ENCODE data around the gene OGFOD3. TPM values are rescaled to one million over a fixed set of nuclear protein-coding genes. Genes with fewer than 3 reads are reported as not detected.

OGFOD3 gene
- total and polyA plus RNA-seq, 9 of the 15 experiments (the other 6 are each of a cell fraction or from before 2014, with no cell fraction given), result 0.69 to 44.7 (median 18.9) TPM

DNA sequence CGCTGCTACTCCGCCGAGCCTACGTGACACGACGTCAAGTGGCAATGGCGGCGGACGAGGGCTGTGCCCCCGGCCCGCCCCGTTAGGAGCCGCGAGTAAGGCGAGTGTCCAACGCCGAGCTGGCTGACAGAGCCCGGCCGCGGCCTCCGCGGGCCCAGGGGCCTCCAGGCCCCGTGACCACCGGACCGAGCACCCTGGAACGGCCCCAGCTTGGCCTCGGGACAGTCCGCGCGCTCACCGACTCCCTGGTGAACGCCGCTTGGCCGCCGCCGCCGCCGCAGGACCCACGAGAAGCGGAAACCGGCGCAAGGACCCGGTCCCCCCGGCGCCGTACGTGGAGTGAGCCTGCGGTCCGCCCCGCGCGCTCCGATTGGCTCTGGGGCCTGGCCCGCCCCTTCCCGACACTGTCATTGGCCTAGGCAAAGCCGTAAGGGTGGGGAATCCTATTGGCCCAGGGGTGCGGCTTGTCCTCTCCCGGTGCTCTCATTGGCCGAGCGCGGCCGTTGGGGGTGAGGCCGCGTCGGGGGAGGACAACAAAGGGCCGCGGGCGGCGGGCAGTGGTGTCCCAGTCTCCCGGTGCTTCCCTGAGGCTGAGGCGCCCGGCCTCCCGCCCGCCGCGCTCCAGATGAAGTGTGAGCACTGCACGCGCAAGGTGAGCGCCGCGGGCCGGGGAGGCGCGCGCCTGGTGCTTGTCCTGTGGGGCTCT lies 39.9 kb upstream of the OGFOD3 start, which contains the start of gene NARF (continued):
- TF ChIP-seq, protein P1, sequence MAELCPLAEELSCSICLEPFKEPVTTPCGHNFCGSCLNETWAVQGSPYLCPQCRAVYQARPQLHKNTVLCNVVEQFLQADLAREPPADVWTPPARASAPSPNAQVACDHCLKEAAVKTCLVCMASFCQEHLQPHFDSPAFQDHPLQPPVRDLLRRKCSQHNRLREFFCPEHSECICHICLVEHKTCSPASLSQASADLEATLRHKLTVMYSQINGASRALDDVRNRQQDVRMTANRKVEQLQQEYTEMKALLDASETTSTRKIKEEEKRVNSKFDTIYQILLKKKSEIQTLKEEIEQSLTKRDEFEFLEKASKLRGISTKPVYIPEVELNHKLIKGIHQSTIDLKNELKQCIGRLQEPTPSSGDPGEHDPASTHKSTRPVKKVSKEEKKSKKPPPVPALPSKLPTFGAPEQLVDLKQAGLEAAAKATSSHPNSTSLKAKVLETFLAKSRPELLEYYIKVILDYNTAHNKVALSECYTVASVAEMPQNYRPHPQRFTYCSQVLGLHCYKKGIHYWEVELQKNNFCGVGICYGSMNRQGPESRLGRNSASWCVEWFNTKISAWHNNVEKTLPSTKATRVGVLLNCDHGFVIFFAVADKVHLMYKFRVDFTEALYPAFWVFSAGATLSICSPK (IDR thresholded peaks at IDR 0.05; ENCODE audit: borderline replicate concordance), result no peak
- TF ChIP-seq TAF7 (tag; IDR thresholded peaks at IDR 0.05), result peak; percentile 79
- no peak for TF ChIP-seq HEY1 (CRISPR knock-in tag; IDR thresholded peaks at IDR 0.05; ENCODE audit: borderline replicate concordance)
- TF ChIP-seq MGA (IDR thresholded peaks at IDR 0.05), result peak; percentile 85; the same call in 1 of the 2 replicates
- TF ChIP-seq SUPT5H (IDR thresholded peaks at IDR 0.05), result peak; percentile 97
- TF ChIP-seq, protein P2, sequence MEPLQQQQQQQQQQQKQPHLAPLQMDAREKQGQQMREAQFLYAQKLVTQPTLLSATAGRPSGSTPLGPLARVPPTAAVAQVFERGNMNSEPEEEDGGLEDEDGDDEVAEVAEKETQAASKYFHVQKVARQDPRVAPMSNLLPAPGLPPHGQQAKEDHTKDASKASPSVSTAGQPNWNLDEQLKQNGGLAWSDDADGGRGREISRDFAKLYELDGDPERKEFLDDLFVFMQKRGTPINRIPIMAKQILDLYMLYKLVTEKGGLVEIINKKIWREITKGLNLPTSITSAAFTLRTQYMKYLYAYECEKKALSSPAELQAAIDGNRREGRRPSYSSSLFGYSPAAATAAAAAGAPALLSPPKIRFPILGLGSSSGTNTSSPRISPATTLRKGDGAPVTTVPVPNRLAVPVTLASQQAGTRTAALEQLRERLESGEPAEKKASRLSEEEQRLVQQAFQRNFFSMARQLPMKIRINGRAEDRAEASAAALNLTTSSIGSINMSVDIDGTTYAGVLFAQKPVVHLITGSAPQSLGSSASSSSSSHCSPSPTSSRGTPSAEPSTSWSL (CRISPR knock-in tag; IDR thresholded peaks at IDR 0.05; ENCODE audit: borderline replicate concordance), result no peak
- no peak for TF ChIP-seq ZNF232 (CRISPR knock-in tag; IDR thresholded peaks at IDR 0.05)
- TF ChIP-seq, protein P3, sequence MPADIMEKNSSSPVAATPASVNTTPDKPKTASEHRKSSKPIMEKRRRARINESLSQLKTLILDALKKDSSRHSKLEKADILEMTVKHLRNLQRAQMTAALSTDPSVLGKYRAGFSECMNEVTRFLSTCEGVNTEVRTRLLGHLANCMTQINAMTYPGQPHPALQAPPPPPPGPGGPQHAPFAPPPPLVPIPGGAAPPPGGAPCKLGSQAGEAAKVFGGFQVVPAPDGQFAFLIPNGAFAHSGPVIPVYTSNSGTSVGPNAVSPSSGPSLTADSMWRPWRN (IDR thresholded peaks at IDR 0.05; ENCODE audit: low read depth), result no peak
- TF ChIP-seq POLR2A (conservative IDR thresholded peaks at IDR 0.05), result peak; percentile 98
- TF ChIP-seq, protein P4, sequence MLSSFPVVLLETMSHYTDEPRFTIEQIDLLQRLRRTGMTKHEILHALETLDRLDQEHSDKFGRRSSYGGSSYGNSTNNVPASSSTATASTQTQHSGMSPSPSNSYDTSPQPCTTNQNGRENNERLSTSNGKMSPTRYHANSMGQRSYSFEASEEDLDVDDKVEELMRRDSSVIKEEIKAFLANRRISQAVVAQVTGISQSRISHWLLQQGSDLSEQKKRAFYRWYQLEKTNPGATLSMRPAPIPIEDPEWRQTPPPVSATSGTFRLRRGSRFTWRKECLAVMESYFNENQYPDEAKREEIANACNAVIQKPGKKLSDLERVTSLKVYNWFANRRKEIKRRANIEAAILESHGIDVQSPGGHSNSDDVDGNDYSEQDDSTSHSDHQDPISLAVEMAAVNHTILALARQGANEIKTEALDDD (IDR thresholded peaks at IDR 0.05), result no peak
- no peak for TF ChIP-seq ZNF224 (CRISPR knock-in tag; IDR thresholded peaks at IDR 0.05)
